Motor neuron (in vitro differentiated cells): ENCODE data around the gene SMS. TPM values are rescaled to one million over a fixed set of nuclear protein-coding genes. Genes with fewer than 3 reads are reported as not detected.

Experiments used
- ATAC-seq, 8 experiments: fragments of 200-7000 bp; cut with Tn5 transposase; replicated peaks in 6 of 8; 2 replicates each; pipeline ENCODE4 v1.8.0; 2021; ENCODE audit warnings: mild to moderate bottlenecking in 8 of 8, moderate library complexity in 8 of 8
- H3K27ac ChIP-seq, 2 donors: fragments of 250-450 bp; sonication (Bioruptor Pico); 2 replicates each; pipeline ENCODE4 v1.9.0; 2021; ENCODE audit warnings: antibody characterized with exemption in 2 of 2, mild to moderate bottlenecking in 2 of 2, moderate library complexity in 1 of 2
- H3K4me1 ChIP-seq, 2 donors: fragments of 250-450 bp; sonication (Bioruptor Pico); replicated peaks in 1 of 2; 2 replicates each; pipeline ENCODE4 v1.6.1; 2021; ENCODE audit warnings: antibody characterized with exemption in 2 of 2, mild to moderate bottlenecking in 2 of 2, moderate library complexity in 1 of 2
- H3K4me3 ChIP-seq, 5 donors: fragments of 250-450 bp; sonication (Bioruptor Pico); 2 replicates each; pipeline ENCODE4 v1.9.0; 2021; ENCODE audit warnings: antibody characterized with exemption in 5 of 5, mild to moderate bottlenecking in 5 of 5, moderate library complexity in 4 of 5
- WGBS, 10 experiments: fragments of 450-650 bp; shearing (Covaris generic); methylation state at CpG; one replicate each; pipeline ENCODE4 v1.0.0; 2022; 5-methylcytosine and 5-hydroxymethylcytosine counted together
- in situ Hi-C, 9 experiments: fragments of 400-800 bp; cut with MboI; loops; one replicate each; pipeline ENCODE4 v1.15.0; 2021; ENCODE audit warnings: low sequenced_read_pairs in 9 of 9, low pct_unique_long_range_greater_than_20kb in 2 of 9; ENCODE audit not compliant: unreplicated experiment in 9 of 9
- total RNA-seq, 8 experiments: library from RNA; unstranded; fragments of 300-600 nt; gene quantifications; 2 replicates each; pipeline versions ENCODE4 v1.2.3 to v1.2.4, GENCODE V29; 2022

The SMS gene
- total RNA-seq: 100 to 1,000 TPM in 2 of 8 experiments, 10 to 100 TPM in 6; 15.9 to 158 (median 72.3) TPM

- H3K4me3 ChIP-seq: peak within 1 kb of the TSS; percentile 58 to 87 (median 70)
- H3K27ac ChIP-seq: peak within 1 kb of the TSS; percentile 90 to 94
- ATAC-seq: peak; percentile 79 to 87 (median 83)
- WGBS, 10 experiments: 0% methylated on average over 1 of the region's 46 CpGs; no CpG with 5 or more reads in 9 of the 10 experiments
- peaks cover 7 to 20% of the 10 kb centered on the region in 2 donors for H3K4me1 ChIP-seq
- in situ Hi-C loops: no loop called here
Measured at GRCh38 chrX:21940356-21940829, at the start of gene SMS. Gene SMS, plus strand, starts transcription at chrX:21940709. Its CDS starts 116 bp downstream, at chrX:21940825.

DNA sequence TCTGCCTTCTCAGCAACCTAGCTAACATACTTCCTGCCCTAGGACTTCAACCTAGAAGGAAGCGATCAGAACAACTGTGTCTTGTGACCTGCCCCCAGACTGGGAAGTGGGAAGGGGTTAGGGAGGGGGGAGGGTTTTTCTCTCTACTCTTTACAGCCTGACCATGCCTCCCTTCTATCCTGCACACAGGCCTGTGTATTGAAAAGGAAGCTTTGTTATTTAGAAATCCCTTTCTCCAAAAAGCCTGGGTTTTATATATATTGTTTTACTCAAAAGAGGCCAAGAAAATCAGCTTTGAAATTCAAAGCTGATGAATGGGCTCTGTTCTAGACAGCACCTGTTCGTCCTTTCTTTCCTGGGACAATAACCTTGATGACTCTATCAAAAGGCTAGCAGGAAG lies 35.2 kb upstream of the SMS start:
- H3K4me3 ChIP-seq: no peak overlapping the region
- in situ Hi-C loops: no loop called here
- peaks cover 26 to 29% of the 10 kb centered on the region in 2 donors for H3K4me1 ChIP-seq
- H3K27ac ChIP-seq: peak overlapping the region; percentile 44 to 91
- 0 to 20% methylated on average over 1 of the region's 2 CpGs; no CpG with 5 or more reads in 8 of the 10 experiments for WGBS, 10 experiments
- peak in 5 of 8 experiments; percentile 56 to 74 (median 68) for ATAC-seq

GRCh38 chrX:21905953-21906352 lies 34.6 kb upstream of the SMS start:
- peak in 5 of 8 experiments; percentile 30 to 53 (median 41) for ATAC-seq
- peak overlapping the region in 1 of 2 donors; percentile 91 for H3K27ac ChIP-seq
- peaks cover 26 to 29% of the 10 kb centered on the region in 2 donors for H3K4me1 ChIP-seq
- in situ Hi-C loops: no loop called here
- no peak overlapping the region for H3K4me3 ChIP-seq
- 9 to 90% (median 56%) methylated on average over 2 to 3 of the region's 3 CpGs; no CpG with 5 or more reads in 6 of the 10 experiments for WGBS, 10 experiments

- ATAC-seq: peak; percentile 52 to 78 (median 62)
- WGBS, 10 experiments: 0 to 8% methylated on average over 1 of the region's 1 CpG; no CpG with 5 or more reads in 8 of the 10 experiments
- peak overlapping the region; percentile 10 to 91 for H3K27ac ChIP-seq
- H3K4me3 ChIP-seq: no peak overlapping the region
- in situ Hi-C loops: no loop called here
- peaks cover 26 to 29% of the 10 kb centered on the region in 2 donors for H3K4me1 ChIP-seq
Measured at GRCh38 chrX:21907260-21907659, 33.2 kb upstream of the SMS start.

GRCh38 chrX:21911481-21911880 lies 29.0 kb upstream of the SMS start:
- WGBS, 10 experiments: 58 to 100% (median 83%) methylated on average over 1 to 2 of the region's 4 CpGs; no CpG with 5 or more reads in 7 of the 10 experiments
- Histone ChIP-seq H3K27ac (no peak overlapping the region), H3K4me1 (peaks cover 8 to 12% of the 10 kb centered on the region in 2 donors), H3K4me3 (no peak overlapping the region)
- in situ Hi-C loops: no loop called here
- no peak for ATAC-seq

GRCh38 chrX:21912220-21912619 lies 28.3 kb upstream of the SMS start:
- 44 to 100% (median 100%) methylated on average over 1 of the region's 1 CpG; no CpG with 5 or more reads in 4 of the 10 experiments for WGBS, 10 experiments
- in situ Hi-C loops: no loop called here
- no peak for ATAC-seq
- Histone ChIP-seq H3K4me3 (no peak overlapping the region), H3K4me1 (peaks cover 1 to 6% of the 10 kb centered on the region in 2 donors), H3K27ac (no peak overlapping the region)

- no peak overlapping the region for H3K4me3 ChIP-seq
- in situ Hi-C loops: no loop called here
- ATAC-seq: no peak
- WGBS, 10 experiments: 17 to 100% (median 60%) methylated on average over 1 to 2 of the region's 4 CpGs; no CpG with 5 or more reads in 7 of the 10 experiments
- peaks cover 0 to 1% of the 10 kb centered on the region in 2 donors for H3K4me1 ChIP-seq
- H3K27ac ChIP-seq: no peak overlapping the region
Measured at GRCh38 chrX:21912989-21913388, 27.5 kb upstream of the SMS start.

DNA sequence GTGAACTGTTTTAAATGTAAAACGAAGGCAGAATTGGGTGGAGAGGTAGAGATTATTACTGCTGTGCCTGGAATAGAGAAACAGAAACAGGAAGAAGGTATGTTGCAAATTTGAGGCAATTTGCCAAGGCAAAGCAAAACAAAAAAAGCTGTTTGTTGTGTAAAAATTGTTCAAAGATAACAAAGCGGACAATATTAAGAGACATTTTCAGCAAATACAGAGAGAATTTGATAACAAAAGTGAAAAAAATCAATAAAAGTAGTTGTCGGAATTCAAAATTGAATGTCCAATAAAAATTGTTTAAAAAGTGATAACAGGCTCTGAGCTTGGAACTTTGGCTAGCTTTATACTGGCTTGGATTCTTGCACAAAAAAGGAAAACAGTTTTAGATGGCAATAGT lies 14.4 kb upstream of the SMS start:
- Histone ChIP-seq H3K4me1 (peaks cover 0 to 2% of the 10 kb centered on the region in 2 donors), H3K27ac (no peak overlapping the region), H3K4me3 (no peak overlapping the region)
- in situ Hi-C loops: no loop called here
- peak in 1 of 8 experiments; percentile 16 for ATAC-seq
- WGBS, 10 experiments: 10 to 100% (median 45%) methylated on average over 2 to 3 of the region's 3 CpGs; no CpG with 5 or more reads in 2 of the 10 experiments

GRCh38 chrX:21926527-21927278 lies 13.8 kb upstream of the SMS start:
- Histone ChIP-seq H3K4me3 (no peak overlapping the region), H3K27ac (no peak overlapping the region), H3K4me1 (peaks cover 0 to 2% of the 10 kb centered on the region in 2 donors)
- ATAC-seq: peak; percentile 76 to 99 (median 89)
- 0 to 100% (median 38%) methylated on average over 1 to 6 of the region's 6 CpGs for WGBS, 10 experiments
- in situ Hi-C loops: no loop called here

- in situ Hi-C loops: no loop called here
- no peak overlapping the region for H3K27ac ChIP-seq
- peaks cover 0 to 2% of the 10 kb centered on the region in 2 donors for H3K4me1 ChIP-seq
- no peak overlapping the region for H3K4me3 ChIP-seq
- ATAC-seq: no peak
- 28 to 100% (median 92%) methylated on average over 2 to 4 of the region's 4 CpGs; no CpG with 5 or more reads in 4 of the 10 experiments for WGBS, 10 experiments
Measured at GRCh38 chrX:21929209-21929608, 11.3 kb upstream of the SMS start.

DNA sequence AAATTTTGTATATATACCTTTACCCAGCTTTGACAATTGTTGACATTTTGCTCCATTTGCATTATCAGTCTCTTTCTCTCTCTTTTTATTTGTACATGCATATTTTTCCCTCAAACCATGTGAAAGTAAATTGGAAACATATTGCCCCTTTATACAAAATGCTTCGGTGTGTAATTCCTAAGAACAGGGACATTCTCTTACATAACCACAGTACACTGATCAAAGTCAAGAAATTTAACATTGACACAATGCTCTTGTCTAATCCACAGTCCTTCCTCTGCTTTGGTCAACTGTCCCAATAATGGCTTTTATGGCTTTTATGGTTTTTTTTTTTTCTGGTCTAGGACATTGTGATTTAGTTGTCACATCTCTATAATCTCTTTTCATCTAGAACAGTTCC lies 9.5 kb upstream of the SMS start:
- Histone ChIP-seq H3K27ac (no peak overlapping the region), H3K4me3 (no peak overlapping the region), H3K4me1 (peaks cover 0 to 2% of the 10 kb centered on the region in 2 donors)
- in situ Hi-C loops: no loop called here
- 0 to 100% (median 50%) methylated on average over 1 of the region's 1 CpG; no CpG with 5 or more reads in 1 of the 10 experiments for WGBS, 10 experiments
- ATAC-seq: no peak

DNA sequence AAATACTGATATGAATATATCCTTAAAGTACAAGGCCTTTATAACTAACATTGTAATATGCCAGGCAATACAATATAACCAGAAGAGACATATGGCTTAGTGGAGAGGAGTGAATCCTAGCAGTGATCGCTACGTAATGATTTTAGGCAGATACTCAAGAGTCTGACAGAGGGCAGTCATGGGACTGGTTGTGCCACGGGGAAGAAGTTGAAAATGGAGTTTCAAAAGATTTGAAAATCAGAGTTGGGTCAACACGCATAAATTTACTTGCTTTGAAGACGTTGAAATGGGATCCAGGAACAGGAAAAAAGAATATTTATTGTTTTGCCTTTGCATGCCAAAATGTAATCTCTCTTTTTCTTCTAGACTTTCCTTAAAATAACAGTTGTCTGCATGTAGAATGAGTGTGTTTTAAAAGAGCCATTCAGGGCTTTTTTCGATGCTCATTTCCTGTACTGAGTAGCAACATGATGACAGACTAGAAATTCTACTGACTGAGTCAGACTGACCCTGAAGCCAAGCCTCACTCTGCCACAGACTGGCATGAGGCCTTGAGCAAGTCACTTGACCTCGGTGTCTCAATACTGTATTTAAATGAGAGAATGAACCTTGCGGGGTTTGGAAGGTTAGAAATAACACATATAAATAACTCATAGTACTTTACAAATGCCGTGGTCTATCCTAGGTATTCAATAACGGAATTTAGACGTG lies 8.1 kb upstream of the SMS start:
- Histone ChIP-seq H3K27ac (no peak overlapping the region), H3K4me3 (no peak overlapping the region), H3K4me1 (no peaks in the 10 kb centered on the region)
- WGBS, 10 experiments: 0 to 100% (median 79%) methylated on average over 1 to 9 of the region's 11 CpGs; no CpG with 5 or more reads in 3 of the 10 experiments
- in situ Hi-C loops: no loop called here
- ATAC-seq: peak in 2 of 8 experiments; percentile 66 to 99

DNA sequence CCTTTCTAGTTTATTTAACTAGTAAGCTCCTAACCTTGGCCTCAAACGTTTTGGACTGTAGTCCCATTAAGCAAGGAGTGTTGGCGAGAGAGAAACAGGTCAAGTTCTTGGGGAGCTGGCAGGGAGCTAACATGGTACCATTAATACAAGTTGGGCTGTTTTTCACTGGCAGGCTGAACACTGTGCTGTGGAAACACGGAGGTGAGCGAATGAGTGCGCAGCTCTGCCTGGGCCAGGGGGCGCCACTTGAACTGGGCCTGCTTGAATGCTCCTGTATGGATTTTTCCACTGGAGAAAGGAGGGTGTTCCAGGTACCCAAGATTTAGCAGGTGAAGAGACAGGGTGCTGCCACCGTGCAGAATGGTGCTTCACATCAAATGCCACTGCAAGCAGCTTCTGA lies 7.4 kb upstream of the SMS start:
- Histone ChIP-seq H3K27ac (no peak overlapping the region), H3K4me1 (no peaks in the 10 kb centered on the region), H3K4me3 (no peak overlapping the region)
- WGBS, 10 experiments: 20 to 80% (median 56%) methylated on average over 1 to 6 of the region's 7 CpGs; no CpG with 5 or more reads in 6 of the 10 experiments
- in situ Hi-C loops: no loop called here
- ATAC-seq: no peak
